HG03575 (cell line): Measurements from ENCODE around the gene TBC1D16.
"Not testable (repeated sequence)": the region's sequence is repeated elsewhere in the genome, so short reads cannot be mapped to it uniquely, and the experiment has no call there.

Experiments
- ATAC-seq: cut with Tn5 transposase; IDR thresholded peaks from one replicate; pipeline ENCODE4 v1.9.1; 2021; ENCODE audit not compliant: unreplicated experiment, insufficient number of reproducible peaks, low FRiP score; ENCODE audit errors: extremely low read depth

Gene TBC1D16

GRCh38 chr17:80008848-80009247, 26.8 kb downstream of the TBC1D16 start:
- ATAC-seq: no peak

- no peak for ATAC-seq
Observed at GRCh38 chr17:80008383-80008840, 27.3 kb downstream of the TBC1D16 start.

GRCh38 chr17:80007939-80008338, 27.7 kb downstream of the TBC1D16 start:
- ATAC-seq: no peak

- ATAC-seq: no peak
Observed at GRCh38 chr17:80006811-80007752, 28.6 kb downstream of the TBC1D16 start.

- ATAC-seq: no peak
Observed at GRCh38 chr17:80006339-80006720, 29.3 kb downstream of the TBC1D16 start.

- no peak for ATAC-seq
Observed at GRCh38 chr17:80005360-80006338, 30.0 kb downstream of the TBC1D16 start.

GRCh38 chr17:80003969-80004368, 31.7 kb downstream of the TBC1D16 start:
- no peak for ATAC-seq

- no peak for ATAC-seq
Observed at GRCh38 chr17:80002690-80003490, 32.8 kb downstream of the TBC1D16 start.

GRCh38 chr17:80002070-80002641, 33.5 kb downstream of the TBC1D16 start:
- no peak for ATAC-seq

- ATAC-seq: no peak
Observed at GRCh38 chr17:80000981-80001775, 34.5 kb downstream of the TBC1D16 start.

GRCh38 chr17:80000136-80000535, 35.5 kb downstream of the TBC1D16 start:
- ATAC-seq: no peak

GRCh38 chr17:79997011-79997660, 38.5 kb downstream of the TBC1D16 start:
- ATAC-seq: no peak

- ATAC-seq: no peak
Observed at GRCh38 chr17:79996291-79996690, 39.4 kb downstream of the TBC1D16 start.

GRCh38 chr17:79995696-79996095, 40.0 kb downstream of the TBC1D16 start:
- ATAC-seq: no peak

GRCh38 chr17:79994602-79995001, 41.1 kb downstream of the TBC1D16 start:
- no peak for ATAC-seq

- ATAC-seq: not testable (repeated sequence)
Observed at GRCh38 chr17:79994228-79994569, 41.5 kb downstream of the TBC1D16 start.
